Endothelial cell of umbilical vein (primary cell): Measurements from ENCODE around the gene TEX28. TPM values are rescaled to one million over a fixed set of nuclear protein-coding genes. Genes with fewer than 3 reads are reported as not detected.

Source experiments
- BruUV-seq: library from RNA; stranded (reverse); fragments of 400-500 nt; replicated peaks from 2 replicates; lab custom pipeline; 2021; lab: Mats Ljungman, UMichigan
- CTCF ChIA-PET: fragments of 300-600, 350-600 bp; sonication (Branson Sonifier 250); formaldehyde crosslinking; loops from one replicate; lab custom pipeline; 2021; ENCODE audit warnings: antibody characterized with exemption, inconsistent platforms; lab: Charles Lee
- POLR2A ChIA-PET: fragments of 300-600, 350-600 bp; sonication (Branson Sonifier 250); formaldehyde crosslinking; loops from one replicate; lab custom pipeline; 2021; ENCODE audit warnings: antibody characterized with exemption, inconsistent platforms; lab: Charles Lee
- DNase-seq: peaks from one replicate; pipeline ENCODE4 v3.0.0-alpha.2; 2011; ENCODE audit warnings: low read depth, low spot score
- FAIRE-seq: peaks from 2 replicates; lab custom pipeline; 2011; peaks lifted over from hg19 to GRCh38; lab: Jason Lieb, UNC
- H2AFZ ChIP-seq: 2 replicates; pipeline ENCODE4 v1.6.0; 2012; ENCODE audit warnings: low read depth, low read length, control low read depth, inconsistent platforms
- H3K27ac ChIP-seq: 2 replicates; pipeline ENCODE4 v1.5.1; 2011; ENCODE audit warnings: low read depth, mild to moderate bottlenecking, control low read depth, low read length, moderate library complexity; ENCODE audit not compliant: insufficient read depth
- H3K27me3 ChIP-seq, 2 experiments: 2 replicates each; pipeline versions ENCODE4 v1.6.0 to v1.6.1; 2011; ENCODE audit warnings: low read length in 2 of 2, mixed read lengths in 1 of 2; ENCODE audit not compliant: control insufficient read depth in 2 of 2, insufficient read depth in 2 of 2
- H3K36me3 ChIP-seq, 2 experiments: 2 replicates in 1 of 2; 3 replicates in 1 of 2; pipeline ENCODE4 v1.5.1; 2011; ENCODE audit warnings: low read length in 2 of 2, mild to moderate bottlenecking in 1 of 2, moderate library complexity in 1 of 2; ENCODE audit not compliant: control insufficient read depth in 2 of 2, insufficient read depth in 2 of 2; ENCODE audit errors: extremely low read depth in 1 of 2
- H3K4me1 ChIP-seq: 3 replicates; pipeline ENCODE4 v1.5.1; 2011; ENCODE audit warnings: mild to moderate bottlenecking, low read length; ENCODE audit not compliant: control insufficient read depth, insufficient read depth; ENCODE audit errors: extremely low read depth
- H3K4me2 ChIP-seq: 2 replicates; pipeline ENCODE4 v1.6.1; 2011; ENCODE audit warnings: low read length, control low read depth, mixed read lengths; ENCODE audit not compliant: insufficient read depth
- H3K4me3 ChIP-seq, 3 experiments: fragments of 200-600 bp in 1 of 3; sonication (generic), shearing (Covaris generic) in 1 of 3; replicated peaks in 1 of 3; 2 replicates each; pipeline ENCODE4 v1.5.1; 2011 to 2016; ENCODE audit warnings: control low read depth in 3 of 3, low read length in 3 of 3, mild to moderate bottlenecking in 2 of 3, inconsistent platforms in 1 of 3, low read depth in 1 of 3, moderate library complexity in 1 of 3; ENCODE audit not compliant: insufficient read depth in 1 of 3
- H3K79me2 ChIP-seq: 2 replicates; pipeline ENCODE4 v1.6.0; 2012; ENCODE audit warnings: low read length, inconsistent platforms; ENCODE audit not compliant: control insufficient read depth, insufficient read depth
- H3K9ac ChIP-seq: replicated peaks from 2 replicates; pipeline ENCODE3; 2011; ENCODE audit warnings: low read length, control low read depth; ENCODE audit not compliant: insufficient read depth; ENCODE audit errors: extremely low read depth
- H3K9me1 ChIP-seq: replicated peaks from 3 replicates; pipeline ENCODE4 v1.6.0; 2011; ENCODE audit warnings: mild to moderate bottlenecking, low read length; ENCODE audit not compliant: control insufficient read depth, insufficient read depth; ENCODE audit errors: extremely low read depth
- H3K9me3 ChIP-seq: replicated peaks from 2 replicates; pipeline ENCODE4 v1.5.1; 2012; ENCODE audit warnings: low read length, inconsistent platforms; ENCODE audit not compliant: control insufficient read depth, insufficient read depth
- H4K20me1 ChIP-seq: replicated peaks from 2 replicates; pipeline ENCODE3; 2011; ENCODE audit warnings: mild to moderate bottlenecking, low read length; ENCODE audit not compliant: control insufficient read depth, insufficient read depth; ENCODE audit errors: extremely low read depth
- CTCF ChIP-seq, 2 donors: IDR thresholded peaks; 1 replicate in 1 of 2; 2 replicates in 1 of 2; pipeline ENCODE4 v1.5.1; 2011; ENCODE audit warnings: low read length in 2 of 2, mild to moderate bottlenecking in 2 of 2, moderate library complexity in 2 of 2, control low read depth in 1 of 2, inconsistent platforms in 1 of 2, low read depth in 1 of 2; ENCODE audit not compliant: insufficient read depth in 1 of 2; ENCODE audit errors: extremely low read depth in 1 of 2
- EZH2 ChIP-seq: IDR thresholded peaks from 2 replicates; pipeline ENCODE4 v1.6.1; 2012; ENCODE audit warnings: borderline replicate concordance, low read depth, mild to moderate bottlenecking, moderate library complexity, low read length, inconsistent platforms; ENCODE audit not compliant: severe bottlenecking
- FOS ChIP-seq: IDR thresholded peaks from 2 replicates; pipeline ENCODE4 v1.6.1; 2011; ENCODE audit warnings: mild to moderate bottlenecking, low read length, moderate library complexity, borderline replicate concordance; ENCODE audit not compliant: insufficient read depth
- GATA2 ChIP-seq: IDR thresholded peaks from 2 replicates; pipeline ENCODE4 v1.7.0; 2011; ENCODE audit warnings: low read depth, mild to moderate bottlenecking, moderate library complexity, mixed read lengths, low read length; ENCODE audit not compliant: insufficient read length, insufficient read depth
- JUN ChIP-seq: IDR thresholded peaks from 2 replicates; pipeline ENCODE4 v1.6.1; 2011; ENCODE audit warnings: borderline replicate concordance, low read depth; ENCODE audit not compliant: insufficient read length, insufficient read depth
- MYC ChIP-seq: IDR thresholded peaks from one replicate; pipeline ENCODE4 v1.6.1; 2011; ENCODE audit warnings: mild to moderate bottlenecking, low read depth, low read length
- POLR2A ChIP-seq: IDR thresholded peaks from 2 replicates; pipeline ENCODE4 v1.6.1; 2012; ENCODE audit warnings: low read depth, mild to moderate bottlenecking, control low read depth, low read length
- POLR2AphosphoS5 ChIP-seq: IDR thresholded peaks from 2 replicates; pipeline ENCODE4 v1.6.1; 2012; ENCODE audit warnings: low read depth, mild to moderate bottlenecking, control low read depth, low read length, moderate library complexity; ENCODE audit not compliant: insufficient read depth
- dilution Hi-C: fragments of 300-500 bp; cut with MboI; formaldehyde crosslinking; loops from one replicate; pipeline ENCODE4 v1.15.0; 2019; ENCODE audit warnings: low sequenced_read_pairs; ENCODE audit not compliant: extremely low pct_ligation_motif_present
- intact Hi-C: fragments of 100-400 bp; cut with micrococcal nuclease; formaldehyde crosslinking; loops from one replicate; pipeline ENCODE4 v1.10.0; 2022
- polyA plus RNA-seq, 4 experiments: library from polyadenylated mRNA; depleted of rRNA in 3 of 4; stranded (reverse) in 3 of 4; unstranded in 1 of 4; fragments of >200 nt; gene quantifications; 2 replicates each; pipeline versions ENCODE4 v1.2.1 to v1.2.3, GENCODE V29; 2011 to 2012; ENCODE audit warnings: missing spikeins in 1 of 4
- total RNA-seq: library from RNA; stranded (reverse); gene quantifications from 2 replicates; pipeline ENCODE4 v1.2.3, GENCODE V29; 2021
- TF ChIP-seq, protein P1 (sequence below): IDR thresholded peaks from 2 replicates; pipeline ENCODE4 v1.6.1; 2011; ENCODE audit not compliant: insufficient read depth, insufficient read length

TEX28 gene
- total and polyA plus RNA-seq, 2 donors (not counting 3 experiments of a cell fraction or from before 2014, with no cell fraction given): not detected

DNA sequence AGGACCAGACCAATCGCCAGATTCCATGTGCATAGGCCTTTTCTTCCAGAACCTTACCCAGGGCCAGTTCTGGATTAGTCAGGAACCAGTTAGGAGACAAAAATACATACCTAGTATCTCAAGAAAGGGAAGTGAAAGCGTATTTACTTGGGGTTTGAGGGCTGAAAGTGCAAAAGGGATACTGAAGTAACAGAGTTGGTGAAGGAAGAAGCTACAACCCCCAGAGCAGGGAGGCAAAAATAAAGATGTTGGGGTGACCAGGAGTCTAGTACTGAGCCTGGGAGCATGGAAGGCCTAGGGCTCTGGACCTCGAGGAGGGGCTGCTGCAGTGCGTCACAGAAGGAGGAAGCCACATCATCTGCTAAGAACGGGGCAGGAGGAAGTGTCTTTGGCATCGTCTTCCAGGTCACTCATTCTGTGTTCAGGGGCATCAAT, 38.9 kb upstream of the TEX28 start:
- ChIA-PET POLR2A (no interaction called here), CTCF (interaction anchor here (1.1 to 1.4 kb wide), 3 partner anchors 15 to 19 kb away, joined by 3 read pairs; no protein-coding TSS in a partner anchor)
- Histone ChIP-seq H3K9me3 (no peaks in the 10 kb centered on the region), H3K4me1 (peaks cover 17% of the 10 kb centered on the region), H3K9ac (no peak overlapping the region), H3K36me3 (no peaks in the 10 kb centered on the region), H3K9me1 (no peaks in the 10 kb centered on the region), H3K79me2 (no peaks in the 10 kb centered on the region), H3K4me2 (peak overlapping the region; percentile 49), H3K27ac (peak overlapping the region; percentile 61), H3K27me3 (no peaks in the 10 kb centered on the region), H4K20me1 (no peaks in the 10 kb centered on the region), H3K4me3 (no peak overlapping the region), H2AFZ (no peak overlapping the region)
- TF ChIP-seq FOS (peak; percentile 51), POLR2A (no peak), JUN (peak; percentile 17), EZH2 (no peak), MYC (peak; percentile 15), GATA2 (no peak), CTCF (IDR thresholded peaks at IDR 0.05; ENCODE audit: extremely low read depth in 1 of 2, insufficient read depth in 1 of 2, low read depth in 1 of 2, low read length in 2 of 2) (no peak), POLR2AphosphoS5 (peak; percentile 30)
- TF ChIP-seq, protein P1, sequence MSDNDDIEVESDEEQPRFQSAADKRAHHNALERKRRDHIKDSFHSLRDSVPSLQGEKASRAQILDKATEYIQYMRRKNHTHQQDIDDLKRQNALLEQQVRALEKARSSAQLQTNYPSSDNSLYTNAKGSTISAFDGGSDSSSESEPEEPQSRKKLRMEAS: no peak
- DNase-seq (peak; percentile 48), FAIRE-seq (peak; percentile 97)
- dilution Hi-C loops: no loop called here
- intact Hi-C loops: no loop called here
- no TSS peak for BruUV-seq
